ENCODE data around the gene NACC2.

NACC2 gene

DNA sequence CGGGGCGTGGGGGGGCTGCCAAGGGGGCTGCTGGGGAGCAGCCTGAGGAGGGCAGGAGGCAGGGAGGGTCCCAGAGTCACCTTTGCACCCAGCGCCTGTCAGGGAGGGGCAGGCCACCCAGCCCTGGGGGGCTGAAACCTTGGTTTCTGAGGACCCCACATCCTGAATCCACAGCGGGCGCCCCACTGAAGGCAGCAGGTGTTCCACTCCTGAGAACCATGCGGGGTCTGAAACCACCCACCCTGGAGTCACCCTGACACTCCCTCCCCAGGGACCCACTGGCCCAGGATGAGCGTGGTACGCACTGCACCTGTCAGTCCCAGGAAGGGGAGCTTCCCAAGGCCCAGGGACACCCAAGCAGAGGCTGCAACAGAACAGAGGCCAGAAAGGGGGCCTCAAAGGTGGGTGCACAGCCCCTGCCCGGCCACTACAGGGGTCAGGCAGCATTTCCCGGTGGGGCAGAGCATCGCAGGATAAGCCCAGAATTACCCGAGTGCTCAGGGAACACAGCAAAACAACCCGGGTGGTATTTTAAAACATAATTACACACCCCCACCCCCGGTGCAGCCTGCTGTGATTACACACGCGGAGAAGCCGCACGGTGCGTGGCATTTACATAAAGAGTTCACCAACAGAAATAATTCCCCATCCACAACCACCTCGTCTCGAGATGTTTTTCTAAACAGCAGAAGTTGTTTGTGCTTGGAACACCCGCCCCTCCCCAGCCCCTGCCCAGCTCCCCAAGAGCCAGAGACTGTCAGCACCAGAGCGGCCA is 76.6 kb downstream of the NACC2 start:
- H3K9ac ChIP-seq (ENCODE audit: low read depth, low read length, poor library complexity, severe bottlenecking), result no peak overlapping the region
- H3K36me3 ChIP-seq (ENCODE audit: insufficient read depth, low read length), result no peaks in the 10 kb centered on the region
- H3K9me3 ChIP-seq (ENCODE audit: insufficient read depth, low read depth, low read length), result no peaks in the 10 kb centered on the region
- H4K20me1 ChIP-seq (ENCODE audit: insufficient read depth, low read length, poor library complexity, severe bottlenecking), result no peaks in the 10 kb centered on the region
- H3K4me3 ChIP-seq (ENCODE audit: low read length, poor library complexity, severe bottlenecking), result no peak overlapping the region
- H3K27me3 ChIP-seq (ENCODE audit: insufficient read depth, low read length, poor library complexity, severe bottlenecking), result no peaks in the 10 kb centered on the region
- H3K79me2 ChIP-seq (ENCODE audit: insufficient read depth, low read length), result no peaks in the 10 kb centered on the region
- no peak overlapping the region for H2AFZ ChIP-seq (ENCODE audit: low read length)
- H3K4me1 ChIP-seq (ENCODE audit: insufficient read depth, low read length, poor library complexity, severe bottlenecking), result no peaks in the 10 kb centered on the region
- TF ChIP-seq CTCF (conservative IDR thresholded peaks at IDR 0.05; ENCODE audit: low read length), result no peak
- no peak for TF ChIP-seq EZH2phosphoT487 (IDR thresholded peaks at IDR 0.05; ENCODE audit: borderline replicate concordance)
- H3F3A ChIP-seq (ENCODE audit: low read depth), result no peaks in the 10 kb centered on the region
- no peak overlapping the region for H3K4me2 ChIP-seq (ENCODE audit: low read depth, low read length, poor library complexity, severe bottlenecking)
- no peaks in the 10 kb centered on the region for H3K9me2 ChIP-seq (replicated peaks; ENCODE audit: low read depth, low read length)

DNA sequence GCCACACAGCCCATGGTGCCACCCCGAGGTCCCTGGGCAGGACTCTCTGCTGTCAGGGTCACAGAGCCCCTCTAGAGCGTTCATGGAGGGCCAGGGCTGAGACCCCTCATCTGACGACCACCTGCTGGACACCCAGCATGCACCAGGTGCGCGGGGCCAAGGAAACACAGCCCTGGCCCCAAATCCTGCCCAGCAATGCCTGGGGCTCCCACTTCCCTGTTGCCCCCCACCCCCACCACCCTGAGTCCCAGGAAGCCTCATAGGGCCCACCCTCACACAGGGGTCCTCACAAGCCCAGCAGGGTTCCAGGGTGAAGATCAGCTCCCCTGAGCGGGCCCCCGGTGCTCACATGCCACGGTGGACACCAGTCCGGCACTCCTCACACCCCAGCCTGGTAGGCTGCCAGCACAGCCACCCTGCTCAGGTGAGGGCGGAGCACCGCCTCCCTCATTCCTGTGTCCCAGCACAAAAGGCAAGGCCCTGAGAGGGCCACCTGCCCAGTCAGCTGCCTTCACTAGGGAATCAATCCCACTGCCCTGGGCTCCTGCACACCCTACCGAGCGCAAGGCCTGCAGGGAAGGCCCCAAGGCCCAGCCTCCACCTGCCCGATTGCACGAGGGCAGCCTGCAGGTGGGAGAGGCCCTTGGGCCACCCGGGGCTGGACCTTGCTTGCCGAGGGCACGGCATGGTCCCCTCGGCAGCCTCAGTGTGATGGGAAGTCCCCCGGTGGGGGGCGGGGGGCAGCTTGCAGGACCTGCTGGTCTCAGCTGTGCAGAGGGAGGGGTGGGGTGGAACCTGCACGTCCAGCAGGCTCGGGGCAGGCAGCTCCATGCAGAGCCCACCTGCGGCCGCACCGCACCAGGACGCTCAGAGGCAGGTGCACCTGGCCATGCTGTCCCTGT is 77.5 kb downstream of the NACC2 start:
- Histone ChIP-seq H3K9ac (ENCODE audit: low read depth, low read length, poor library complexity, severe bottlenecking) (no peak overlapping the region), H2AFZ (ENCODE audit: low read length) (no peak overlapping the region), H3K9me2 (replicated peaks; ENCODE audit: low read depth, low read length) (no peaks in the 10 kb centered on the region), H3K4me2 (ENCODE audit: low read depth, low read length, poor library complexity, severe bottlenecking) (no peak overlapping the region), H4K20me1 (ENCODE audit: insufficient read depth, low read length, poor library complexity, severe bottlenecking) (no peaks in the 10 kb centered on the region), H3K36me3 (ENCODE audit: insufficient read depth, low read length) (no peaks in the 10 kb centered on the region), H3K27me3 (ENCODE audit: insufficient read depth, low read length, poor library complexity, severe bottlenecking) (no peaks in the 10 kb centered on the region), H3K4me3 (ENCODE audit: low read length, poor library complexity, severe bottlenecking) (no peak overlapping the region), H3K4me1 (ENCODE audit: insufficient read depth, low read length, poor library complexity, severe bottlenecking) (no peaks in the 10 kb centered on the region), H3F3A (ENCODE audit: low read depth) (no peaks in the 10 kb centered on the region), H3K9me3 (ENCODE audit: insufficient read depth, low read depth, low read length) (no peaks in the 10 kb centered on the region), H3K79me2 (ENCODE audit: insufficient read depth, low read length) (no peaks in the 10 kb centered on the region)
- TF ChIP-seq CTCF (conservative IDR thresholded peaks at IDR 0.05; ENCODE audit: low read length), result no peak
- TF ChIP-seq EZH2phosphoT487 (IDR thresholded peaks at IDR 0.05; ENCODE audit: borderline replicate concordance), result no peak

DNA sequence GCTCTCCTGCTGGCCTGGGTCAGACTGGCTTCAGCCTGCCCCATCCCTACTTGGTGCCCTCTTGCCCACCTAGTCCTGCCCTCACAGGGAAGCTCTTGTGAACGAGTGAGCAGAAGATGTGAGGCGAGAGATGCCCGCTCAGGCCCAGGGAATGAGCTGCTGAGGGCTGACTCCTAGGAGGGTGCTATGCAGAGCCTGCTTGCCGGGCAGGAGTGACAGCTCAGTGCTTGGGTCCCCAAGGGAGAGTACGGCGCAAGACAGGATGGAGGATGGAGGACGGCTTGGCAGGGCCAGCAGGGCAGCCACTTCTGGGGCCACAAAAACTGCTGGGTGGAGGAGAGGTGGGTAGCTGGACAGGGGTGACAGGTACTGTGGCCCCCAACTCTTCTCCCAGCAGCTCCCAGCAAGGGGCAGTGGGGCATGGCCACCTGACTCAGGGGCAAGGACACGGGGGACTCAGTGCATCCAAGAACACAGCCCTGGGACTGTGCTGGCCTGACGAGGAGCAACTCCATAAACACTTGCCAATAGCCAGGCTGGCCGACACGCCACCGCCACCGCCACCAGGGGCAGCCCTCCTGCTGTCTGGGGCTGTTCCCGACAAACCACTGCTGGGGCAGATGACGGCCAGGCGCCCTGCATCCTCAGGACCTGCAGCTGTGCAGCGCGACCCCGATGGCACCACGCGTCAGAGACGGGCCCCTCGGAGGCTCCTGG is 78.4 kb downstream of the NACC2 start:
- Histone ChIP-seq H3K4me3 (ENCODE audit: low read length, poor library complexity, severe bottlenecking) (no peak overlapping the region), H3K79me2 (ENCODE audit: insufficient read depth, low read length) (no peaks in the 10 kb centered on the region), H3K9me3 (ENCODE audit: insufficient read depth, low read depth, low read length) (no peaks in the 10 kb centered on the region), H3K9ac (ENCODE audit: low read depth, low read length, poor library complexity, severe bottlenecking) (no peak overlapping the region), H3F3A (ENCODE audit: low read depth) (no peaks in the 10 kb centered on the region), H2AFZ (ENCODE audit: low read length) (no peak overlapping the region), H3K9me2 (replicated peaks; ENCODE audit: low read depth, low read length) (no peaks in the 10 kb centered on the region), H4K20me1 (ENCODE audit: insufficient read depth, low read length, poor library complexity, severe bottlenecking) (no peaks in the 10 kb centered on the region), H3K4me2 (ENCODE audit: low read depth, low read length, poor library complexity, severe bottlenecking) (no peak overlapping the region), H3K27me3 (ENCODE audit: insufficient read depth, low read length, poor library complexity, severe bottlenecking) (no peaks in the 10 kb centered on the region), H3K4me1 (ENCODE audit: insufficient read depth, low read length, poor library complexity, severe bottlenecking) (no peaks in the 10 kb centered on the region), H3K36me3 (ENCODE audit: insufficient read depth, low read length) (no peaks in the 10 kb centered on the region)
- TF ChIP-seq EZH2phosphoT487 (IDR thresholded peaks at IDR 0.05; ENCODE audit: borderline replicate concordance) (no peak), CTCF (conservative IDR thresholded peaks at IDR 0.05; ENCODE audit: low read length) (no peak)
